Ishikawa (cell line): Measurements from ENCODE around the gene NDUFA3.

Experiments
- CEBPB ChIP-seq: IDR thresholded peaks from 2 replicates; pipeline ENCODE4 v1.6.1; 2012
- EP300 ChIP-seq: IDR thresholded peaks from 2 replicates; pipeline ENCODE4 v1.6.1; 2012; ENCODE audit warnings: borderline replicate concordance
- RAD21 ChIP-seq: IDR thresholded peaks from 2 replicates; pipeline ENCODE4 v1.6.1; 2012; ENCODE audit warnings: low read depth
- TAF1 ChIP-seq: IDR thresholded peaks from 2 replicates; pipeline ENCODE4 v1.6.1; 2012; ENCODE audit warnings: low read depth, mild to moderate bottlenecking
- TEAD4 ChIP-seq: IDR thresholded peaks from 2 replicates; pipeline ENCODE4 v1.6.1; 2012
- YY1 ChIP-seq: IDR thresholded peaks from 2 replicates; pipeline ENCODE4 v1.6.1; 2012; ENCODE audit warnings: low read depth
- TF ChIP-seq, protein P1 (sequence below): IDR thresholded peaks from 2 replicates; pipeline ENCODE4 v1.6.1; 2012
- TF ChIP-seq, protein P2 (sequence below): IDR thresholded peaks from 2 replicates; pipeline ENCODE4 v1.6.1; 2012; ENCODE audit warnings: low read depth, mild to moderate bottlenecking

DNA sequence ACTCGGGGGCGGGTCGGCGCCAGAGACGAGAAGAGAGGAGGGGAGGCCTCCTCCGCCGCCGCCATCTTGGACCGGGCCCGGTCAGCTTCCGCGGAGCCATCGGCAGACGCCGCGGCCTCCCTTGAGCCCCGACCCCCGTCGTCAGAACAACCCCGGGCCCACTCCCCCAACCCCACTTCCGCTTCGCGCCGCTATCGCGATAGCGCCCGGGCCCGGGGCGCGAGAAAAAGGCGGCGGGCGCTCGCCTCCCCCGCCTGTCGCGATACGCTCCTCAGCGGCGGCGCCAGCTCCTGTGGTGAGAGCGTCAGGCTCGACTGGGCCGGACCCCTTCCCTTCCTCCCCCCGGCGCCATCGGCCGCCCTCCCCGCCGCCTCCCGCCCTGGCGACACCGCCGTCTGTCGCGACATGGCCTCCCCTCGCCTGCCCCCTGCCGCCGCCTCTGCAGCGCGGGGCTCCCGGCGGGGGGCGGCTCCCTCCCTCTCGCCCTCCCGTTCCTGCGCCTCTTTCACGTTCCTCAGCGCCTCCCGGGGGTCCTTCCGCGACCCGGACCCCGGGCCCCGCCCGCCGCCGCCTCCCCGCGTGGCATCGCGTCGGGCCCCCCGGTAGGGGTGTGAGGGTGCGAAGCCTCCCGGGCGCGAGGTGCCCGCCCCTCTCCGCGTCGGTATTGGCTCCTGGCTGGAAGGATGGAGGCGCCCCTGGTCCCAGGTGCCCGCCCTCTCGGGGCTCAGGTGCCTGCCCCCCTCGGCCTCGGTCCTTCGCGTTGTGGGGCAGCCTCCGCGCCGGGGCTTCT lies 35.2 kb downstream of the NDUFA3 start, which contains the start of gene CNOT3:
- TF ChIP-seq RAD21 (no peak), CEBPB (no peak), TEAD4 (0 out of 2 replicates have a peak, but pooled peaks have one; percentile 1), YY1 (peak; percentile 93), EP300 (no peak), TAF1 (peak; percentile 89)
- TF ChIP-seq, protein P1, sequence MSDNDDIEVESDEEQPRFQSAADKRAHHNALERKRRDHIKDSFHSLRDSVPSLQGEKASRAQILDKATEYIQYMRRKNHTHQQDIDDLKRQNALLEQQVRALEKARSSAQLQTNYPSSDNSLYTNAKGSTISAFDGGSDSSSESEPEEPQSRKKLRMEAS, result peak; percentile 84
- TF ChIP-seq, protein P2, sequence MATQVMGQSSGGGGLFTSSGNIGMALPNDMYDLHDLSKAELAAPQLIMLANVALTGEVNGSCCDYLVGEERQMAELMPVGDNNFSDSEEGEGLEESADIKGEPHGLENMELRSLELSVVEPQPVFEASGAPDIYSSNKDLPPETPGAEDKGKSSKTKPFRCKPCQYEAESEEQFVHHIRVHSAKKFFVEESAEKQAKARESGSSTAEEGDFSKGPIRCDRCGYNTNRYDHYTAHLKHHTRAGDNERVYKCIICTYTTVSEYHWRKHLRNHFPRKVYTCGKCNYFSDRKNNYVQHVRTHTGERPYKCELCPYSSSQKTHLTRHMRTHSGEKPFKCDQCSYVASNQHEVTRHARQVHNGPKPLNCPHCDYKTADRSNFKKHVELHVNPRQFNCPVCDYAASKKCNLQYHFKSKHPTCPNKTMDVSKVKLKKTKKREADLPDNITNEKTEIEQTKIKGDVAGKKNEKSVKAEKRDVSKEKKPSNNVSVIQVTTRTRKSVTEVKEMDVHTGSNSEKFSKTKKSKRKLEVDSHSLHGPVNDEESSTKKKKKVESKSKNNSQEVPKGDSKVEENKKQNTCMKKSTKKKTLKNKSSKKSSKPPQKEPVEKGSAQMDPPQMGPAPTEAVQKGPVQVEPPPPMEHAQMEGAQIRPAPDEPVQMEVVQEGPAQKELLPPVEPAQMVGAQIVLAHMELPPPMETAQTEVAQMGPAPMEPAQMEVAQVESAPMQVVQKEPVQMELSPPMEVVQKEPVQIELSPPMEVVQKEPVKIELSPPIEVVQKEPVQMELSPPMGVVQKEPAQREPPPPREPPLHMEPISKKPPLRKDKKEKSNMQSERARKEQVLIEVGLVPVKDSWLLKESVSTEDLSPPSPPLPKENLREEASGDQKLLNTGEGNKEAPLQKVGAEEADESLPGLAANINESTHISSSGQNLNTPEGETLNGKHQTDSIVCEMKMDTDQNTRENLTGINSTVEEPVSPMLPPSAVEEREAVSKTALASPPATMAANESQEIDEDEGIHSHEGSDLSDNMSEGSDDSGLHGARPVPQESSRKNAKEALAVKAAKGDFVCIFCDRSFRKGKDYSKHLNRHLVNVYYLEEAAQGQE, result no peak
